ENCODE data around the gene SUMO1. TPM values are rescaled to one million over a fixed set of nuclear protein-coding genes. Genes with fewer than 3 reads are reported as not detected.

The SUMO1 gene
- polyA plus RNA-seq, 1 donor from 2014 or later, result 138 TPM

DNA sequence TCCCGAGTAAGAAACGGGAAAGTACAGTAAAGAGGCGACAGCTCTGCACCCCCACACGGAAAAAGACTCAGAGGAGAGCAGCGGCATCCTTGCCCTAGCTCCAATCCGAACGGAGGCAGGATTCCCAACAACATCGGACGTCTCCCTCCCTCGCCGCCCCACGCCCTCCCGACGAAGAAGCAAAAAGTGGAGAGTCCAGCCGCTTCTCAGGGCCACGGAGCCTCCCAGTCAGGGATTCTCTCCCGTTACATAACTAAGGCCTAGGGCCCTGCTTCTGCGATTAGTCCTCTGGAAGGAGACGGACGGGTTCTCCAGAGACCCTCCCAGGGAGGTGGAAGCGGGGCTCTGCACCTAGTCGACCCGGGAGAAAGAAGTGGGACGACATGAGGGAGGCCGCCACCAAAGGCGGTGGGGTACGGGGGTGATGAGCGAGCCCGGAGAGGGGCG is 587 bp downstream of the SUMO1 start:
- no peaks in the 10 kb centered on the region for H3K27me3 Mint-ChIP-seq
- H3K27ac Mint-ChIP-seq, result peak overlapping the region; percentile 78 to 94 (median 86)
- H3K36me3 Mint-ChIP-seq, result no peaks in the 10 kb centered on the region
- peaks cover 0 to 4% (median 0%) of the 10 kb centered on the region in 3 donors for H3K9me3 Mint-ChIP-seq
- H3K4me3 Mint-ChIP-seq, result peak overlapping the region; percentile 95 to 100 (median 99)
- H3K4me1 Mint-ChIP-seq, result peaks cover 28 to 39% (median 30%) of the 10 kb centered on the region in 3 donors

- Mint-ChIP-seq H3K4me3 (no peak overlapping the region), H3K36me3 (peaks cover 8% of the 10 kb centered on the region), H3K9me3 (no peaks in the 10 kb centered on the region), H3K27me3 (no peaks in the 10 kb centered on the region), H3K4me1 (peaks cover 11 to 25% (median 18%) of the 10 kb centered on the region in 3 donors), H3K27ac (peak overlapping the region in 1 of 3 donors; percentile 3)
Observed at GRCh38 chr2:202221873-202222272, 16.5 kb downstream of the SUMO1 start.

- no peak overlapping the region for H3K4me3 Mint-ChIP-seq
- H3K27ac Mint-ChIP-seq, result no peak overlapping the region
- peaks cover 8% of the 10 kb centered on the region for H3K36me3 Mint-ChIP-seq
- no peaks in the 10 kb centered on the region for H3K27me3 Mint-ChIP-seq
- H3K9me3 Mint-ChIP-seq, result no peaks in the 10 kb centered on the region
- peaks cover 0 to 2% (median 1%) of the 10 kb centered on the region in 3 donors for H3K4me1 Mint-ChIP-seq
Observed at GRCh38 chr2:202215179-202215578, 23.2 kb downstream of the SUMO1 start.

GRCh38 chr2:202208526-202208925 is 29.9 kb downstream of the SUMO1 start:
- Mint-ChIP-seq H3K4me3 (no peak overlapping the region), H3K4me1 (peaks cover 1 to 3% (median 3%) of the 10 kb centered on the region in 3 donors), H3K27me3 (no peaks in the 10 kb centered on the region), H3K9me3 (no peaks in the 10 kb centered on the region), H3K36me3 (peaks cover 5% of the 10 kb centered on the region), H3K27ac (no peak overlapping the region)

DNA sequence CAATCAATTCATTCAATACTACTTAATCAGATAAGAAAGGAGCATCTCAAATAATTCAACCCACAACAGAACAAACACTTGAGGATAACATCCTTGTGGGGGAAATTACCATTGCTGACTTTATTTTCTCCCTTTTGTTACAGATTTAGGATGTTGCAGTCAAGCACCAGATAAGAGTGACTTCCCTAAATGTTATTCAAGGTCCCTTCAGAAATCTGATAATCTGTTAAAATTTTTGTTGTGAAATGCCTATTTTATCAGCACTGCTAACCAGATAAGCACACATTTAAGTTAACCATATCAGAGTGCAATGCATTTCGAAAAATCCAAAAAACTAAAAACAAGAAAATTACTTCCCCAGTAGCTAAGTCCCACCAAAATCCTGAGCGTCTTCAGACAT is 33.5 kb downstream of the SUMO1 start:
- Mint-ChIP-seq H3K27ac (no peak overlapping the region), H3K27me3 (no peaks in the 10 kb centered on the region), H3K9me3 (no peaks in the 10 kb centered on the region)

DNA sequence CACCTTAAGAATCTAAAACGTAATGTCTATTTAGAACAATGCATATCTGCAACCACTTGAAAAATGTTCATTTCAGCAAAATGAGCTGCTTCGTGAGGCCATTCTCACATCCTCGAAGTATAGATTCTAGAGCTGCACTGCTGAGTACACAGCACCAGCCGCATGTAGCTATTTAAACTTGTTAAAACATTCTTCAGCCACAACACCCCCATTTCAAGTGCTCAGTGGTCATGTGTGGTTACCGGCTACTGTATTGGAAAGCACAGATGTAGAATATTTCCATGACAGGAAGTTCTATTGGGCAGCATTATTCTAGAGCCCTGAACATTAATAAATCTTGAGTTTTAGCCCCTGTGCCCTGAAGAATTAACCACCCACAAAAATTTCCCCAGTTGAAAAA is 35.0 kb downstream of the SUMO1 start:
- Mint-ChIP-seq H3K4me3 (no peak overlapping the region), H3K9me3 (no peaks in the 10 kb centered on the region), H3K27me3 (no peaks in the 10 kb centered on the region), H3K4me1 (peaks cover 3 to 5% (median 3%) of the 10 kb centered on the region in 3 donors), H3K27ac (peak overlapping the region in 1 of 3 donors; percentile 46), H3K36me3 (peaks cover 8% of the 10 kb centered on the region)

More for the DNA sequence above, 33.5 kb downstream of the SUMO1 start:
- H3K4me3 Mint-ChIP-seq, result no peak overlapping the region
- peaks cover 9% of the 10 kb centered on the region for H3K36me3 Mint-ChIP-seq
- peaks cover 3 to 5% (median 3%) of the 10 kb centered on the region in 3 donors for H3K4me1 Mint-ChIP-seq

DNA sequence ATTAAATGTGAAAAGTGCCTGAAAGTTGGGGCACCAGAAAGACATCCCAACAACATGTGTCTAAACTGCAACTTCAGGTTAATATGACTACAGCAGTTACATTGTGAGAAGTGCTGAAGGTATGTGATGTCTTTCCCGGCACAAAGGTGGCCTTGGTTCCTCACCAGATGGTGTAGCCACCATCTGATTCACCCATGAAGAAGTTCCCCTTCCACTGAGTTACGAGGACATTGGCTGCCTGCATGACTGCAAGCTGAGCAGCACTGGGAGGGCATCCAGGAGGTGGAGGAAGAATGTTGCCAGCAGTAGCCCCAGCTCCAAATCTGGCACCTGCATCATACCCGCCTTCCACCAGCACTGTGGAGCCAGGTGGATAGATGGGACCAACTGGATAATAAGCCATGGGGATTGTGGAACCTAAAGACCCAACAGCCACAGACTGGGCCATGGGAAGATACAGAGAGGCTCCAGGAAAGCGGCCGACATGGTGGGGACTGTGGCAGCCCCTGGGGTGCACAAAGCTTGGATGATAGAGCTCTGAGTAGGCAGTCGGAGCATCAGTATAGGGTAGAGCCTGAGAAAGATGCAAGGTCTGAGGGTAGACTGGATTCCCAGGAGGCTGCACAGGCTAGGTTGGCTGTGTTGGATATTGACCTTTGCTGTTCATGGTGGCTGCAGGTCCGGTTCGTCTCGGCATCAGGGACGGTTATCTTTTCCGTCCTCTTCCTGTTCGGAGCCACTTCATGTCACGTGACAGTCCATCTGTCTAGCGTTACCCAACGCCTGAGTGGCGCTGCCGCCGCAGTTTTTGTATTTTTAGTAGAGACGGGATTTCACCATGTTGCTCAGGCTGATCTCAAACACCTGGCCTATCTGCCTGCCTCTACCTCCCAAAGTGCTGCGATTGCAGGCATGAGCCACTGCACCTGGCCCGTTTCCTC is 36.9 kb downstream of the SUMO1 start:
- H3K9me3 Mint-ChIP-seq, result no peaks in the 10 kb centered on the region
- H3K27me3 Mint-ChIP-seq, result peaks cover 2% of the 10 kb centered on the region
- H3K4me3 Mint-ChIP-seq, result no peak overlapping the region
- peaks cover 0 to 5% (median 0%) of the 10 kb centered on the region in 3 donors for H3K4me1 Mint-ChIP-seq
- H3K27ac Mint-ChIP-seq, result peak overlapping the region in 1 of 3 donors; percentile 39
- H3K36me3 Mint-ChIP-seq, result peaks cover 8% of the 10 kb centered on the region

- Mint-ChIP-seq H3K4me3 (no peak overlapping the region), H3K27me3 (peaks cover 2% of the 10 kb centered on the region), H3K9me3 (no peaks in the 10 kb centered on the region), H3K4me1 (peaks cover 0 to 2% (median 0%) of the 10 kb centered on the region in 3 donors), H3K36me3 (peaks cover 3% of the 10 kb centered on the region), H3K27ac (no peak overlapping the region)
Observed at GRCh38 chr2:202196727-202197126, 41.7 kb downstream of the SUMO1 start.

- H3K4me3 Mint-ChIP-seq, result no peak overlapping the region
- no peaks in the 10 kb centered on the region for H3K36me3 Mint-ChIP-seq
- peaks cover 5% of the 10 kb centered on the region for H3K27me3 Mint-ChIP-seq
- no peaks in the 10 kb centered on the region for H3K9me3 Mint-ChIP-seq
- H3K4me1 Mint-ChIP-seq, result no peaks in the 10 kb centered on the region
- H3K27ac Mint-ChIP-seq, result no peak overlapping the region
Observed at GRCh38 chr2:202194418-202194817, 44.0 kb downstream of the SUMO1 start.

DNA sequence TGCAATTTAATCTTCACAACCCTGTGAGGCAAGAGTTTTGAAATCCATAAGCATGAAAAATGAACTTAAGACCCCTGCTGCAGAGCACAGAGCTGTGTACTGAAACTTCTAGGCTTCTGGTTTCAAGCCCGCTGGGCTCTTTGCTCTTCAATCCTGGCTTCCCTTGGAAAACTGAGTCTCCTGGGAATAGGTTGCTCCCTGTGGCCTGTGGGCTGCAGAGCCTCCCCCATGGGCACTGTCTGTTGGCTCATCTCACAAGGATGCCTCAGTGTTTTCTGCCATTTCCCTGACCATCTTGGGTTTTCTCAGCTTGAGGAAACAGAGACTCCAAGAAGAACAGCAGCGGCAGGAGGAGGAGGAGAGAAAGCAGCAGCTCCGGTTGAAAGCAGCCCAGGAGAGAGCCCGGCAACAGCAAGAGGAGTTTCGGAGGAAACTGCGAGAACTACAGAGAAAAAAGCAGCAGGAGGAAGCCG is 44.5 kb downstream of the SUMO1 start:
- Mint-ChIP-seq H3K27ac (no peak overlapping the region), H3K9me3 (no peaks in the 10 kb centered on the region), H3K4me1 (no peaks in the 10 kb centered on the region), H3K27me3 (peaks cover 5% of the 10 kb centered on the region), H3K4me3 (no peak overlapping the region), H3K36me3 (no peaks in the 10 kb centered on the region)

DNA sequence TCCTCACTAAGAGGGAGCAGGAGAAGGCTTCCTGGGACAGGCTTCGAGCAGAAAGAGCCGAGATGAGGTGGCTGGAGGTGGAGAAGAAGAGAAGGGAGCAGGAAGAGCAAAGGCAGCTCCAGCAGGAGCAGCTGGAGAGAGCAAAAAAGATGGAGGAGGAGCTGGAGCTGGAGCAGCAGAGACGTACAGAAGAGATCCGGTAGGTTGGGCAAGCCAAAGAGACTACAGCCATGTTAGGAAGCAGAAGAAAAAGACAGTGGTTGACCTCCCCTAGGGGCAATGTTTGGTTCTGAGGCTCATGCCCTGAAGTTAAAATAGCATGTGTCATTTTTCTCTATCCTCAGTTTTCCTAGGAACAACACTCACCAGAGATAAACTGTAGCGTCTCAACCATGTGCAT is 45.1 kb downstream of the SUMO1 start:
- Mint-ChIP-seq H3K36me3 (no peaks in the 10 kb centered on the region), H3K9me3 (no peaks in the 10 kb centered on the region), H3K4me3 (no peak overlapping the region), H3K27me3 (peaks cover 5% of the 10 kb centered on the region), H3K4me1 (no peaks in the 10 kb centered on the region), H3K27ac (no peak overlapping the region)

- Mint-ChIP-seq H3K27me3 (peaks cover 6% of the 10 kb centered on the region), H3K4me3 (no peak overlapping the region), H3K4me1 (no peaks in the 10 kb centered on the region), H3K36me3 (no peaks in the 10 kb centered on the region), H3K27ac (no peak overlapping the region), H3K9me3 (no peaks in the 10 kb centered on the region)
Observed at GRCh38 chr2:202187570-202187969, 50.8 kb downstream of the SUMO1 start.

DNA sequence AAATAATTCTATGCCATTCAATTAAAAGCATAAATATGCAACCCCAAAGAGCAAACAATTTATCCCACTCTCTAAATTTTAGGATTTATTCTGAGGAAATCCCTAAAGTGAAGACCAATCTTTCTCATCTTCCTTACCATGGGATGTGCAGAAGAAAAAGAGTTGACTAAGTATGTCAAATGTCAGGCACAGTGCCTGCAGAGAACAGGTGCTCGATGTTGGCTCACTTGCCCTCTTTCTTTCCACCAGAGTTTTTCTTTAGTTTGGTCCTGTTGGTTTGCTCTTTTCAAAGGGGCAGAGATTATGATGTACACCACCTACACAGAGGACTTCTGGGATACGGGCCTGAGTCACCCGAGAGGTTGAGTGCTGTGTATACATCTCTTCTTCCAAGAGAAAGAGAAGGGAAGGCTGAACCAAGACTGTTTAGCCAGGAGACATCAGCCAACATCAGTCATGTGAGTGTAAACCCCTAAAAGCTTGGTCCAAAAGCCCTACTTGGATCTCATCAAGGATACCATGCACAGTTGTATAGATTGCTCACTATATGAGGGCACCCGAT is 51.7 kb downstream of the SUMO1 start:
- peaks cover 7% of the 10 kb centered on the region for H3K27me3 Mint-ChIP-seq
- H3K27ac Mint-ChIP-seq, result no peak overlapping the region
- H3K9me3 Mint-ChIP-seq, result no peaks in the 10 kb centered on the region
- H3K36me3 Mint-ChIP-seq, result no peaks in the 10 kb centered on the region
- no peaks in the 10 kb centered on the region for H3K4me1 Mint-ChIP-seq
- no peak overlapping the region for H3K4me3 Mint-ChIP-seq

GRCh38 chr2:202185156-202185555 is 53.2 kb downstream of the SUMO1 start:
- Mint-ChIP-seq H3K27ac (no peak overlapping the region), H3K4me1 (no peaks in the 10 kb centered on the region), H3K4me3 (no peak overlapping the region), H3K9me3 (no peaks in the 10 kb centered on the region), H3K36me3 (no peaks in the 10 kb centered on the region), H3K27me3 (peaks cover 7% of the 10 kb centered on the region)

DNA sequence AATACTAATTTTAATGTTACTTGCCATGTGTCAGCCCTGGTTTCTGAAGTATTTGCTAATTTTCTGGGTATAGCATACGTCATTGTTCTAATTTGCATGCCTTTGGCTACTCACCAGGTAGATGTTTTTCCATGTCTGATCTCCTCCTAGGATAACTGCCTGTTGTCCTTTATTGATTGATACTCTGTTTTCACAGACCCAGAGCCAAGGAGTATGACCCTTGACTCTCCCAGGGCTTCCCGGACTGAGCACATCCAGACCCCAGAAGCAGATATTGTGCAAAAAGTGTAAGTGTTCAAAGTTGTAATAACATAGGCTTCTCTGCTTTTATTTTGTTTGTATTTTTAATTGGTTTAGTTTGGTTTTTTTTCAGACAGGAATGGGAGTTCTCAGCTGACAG is 53.8 kb downstream of the SUMO1 start:
- Mint-ChIP-seq H3K27me3 (peaks cover 4% of the 10 kb centered on the region), H3K36me3 (no peaks in the 10 kb centered on the region), H3K4me3 (no peak overlapping the region), H3K9me3 (no peaks in the 10 kb centered on the region), H3K4me1 (no peaks in the 10 kb centered on the region), H3K27ac (no peak overlapping the region)

All from IgD-negative memory B cell (primary cell).